ENCODE results near the gene OGDH. TPM values are rescaled to one million over a fixed set of nuclear protein-coding genes. Genes with fewer than 3 reads are reported as not detected.

Gene OGDH
- total and polyA plus RNA-seq, 2 of the 13 experiments (the other 11 are each of a cell fraction or from before 2014, with no cell fraction given) = 17.4 to 25.4 TPM

- TF ChIP-seq NCOR1 (IDR thresholded peaks at IDR 0.05; ENCODE audit: borderline replicate concordance, low read length) (peak; percentile 78; the same call in 1 of the 2 replicates), SMYD3 (CRISPR knock-in tag; IDR thresholded peaks at IDR 0.05) (no peak), JUN (CRISPR knock-in tag; IDR thresholded peaks at IDR 0.05) (no peak), SIN3A (IDR thresholded peaks at IDR 0.05; ENCODE audit: borderline replicate concordance, low read depth, low read length) (no peak), TARDBP (CRISPR knock-in tag; IDR thresholded peaks at IDR 0.05) (no peak; the same call in 1 of the 2 replicates), HCFC1 (IDR thresholded peaks at IDR 0.05; ENCODE audit: low read depth, low read length) (no peak), KAT8 (CRISPR knock-in tag; IDR thresholded peaks at IDR 0.05) (peak; percentile 24; the same call in 1 of the 2 replicates), MED1 (CRISPR knock-in tag; IDR thresholded peaks at IDR 0.05) (no peak), ZKSCAN8 (CRISPR knock-in tag; IDR thresholded peaks at IDR 0.05; ENCODE audit: borderline replicate concordance) (no peak), PRPF4 (IDR thresholded peaks at IDR 0.05; ENCODE audit: low read depth, low read length, poor library complexity, severe bottlenecking) (no peak), RXRA (CRISPR knock-in tag; IDR thresholded peaks at IDR 0.05) (peak; percentile 88), ZNF441 (CRISPR knock-in tag; IDR thresholded peaks at IDR 0.05; ENCODE audit: borderline replicate concordance) (no peak), GABPA (IDR thresholded peaks at IDR 0.05; ENCODE audit: low read depth, low read length) (no peak), GABPA (CRISPR knock-in tag; IDR thresholded peaks at IDR 0.05; ENCODE audit: low read depth) (no peak), PBX3 (CRISPR knock-in tag; IDR thresholded peaks at IDR 0.05; ENCODE audit: borderline replicate concordance) (no peak), HDAC1 (CRISPR knock-in tag; IDR thresholded peaks at IDR 0.05) (no peak), ZFY (CRISPR knock-in tag; IDR thresholded peaks at IDR 0.05) (peak; percentile 39; the same call in 1 of the 2 replicates), POGK (CRISPR knock-in tag; conservative IDR thresholded peaks at IDR 0.05) (no peak), ATM (IDR thresholded peaks at IDR 0.05; ENCODE audit: borderline replicate concordance) (no peak), SNAPC2 (CRISPR knock-in tag; IDR thresholded peaks at IDR 0.05) (no peak), ZNF75D (CRISPR knock-in tag; IDR thresholded peaks at IDR 0.05; ENCODE audit: borderline replicate concordance) (no peak)
- TF ChIP-seq, protein P1, sequence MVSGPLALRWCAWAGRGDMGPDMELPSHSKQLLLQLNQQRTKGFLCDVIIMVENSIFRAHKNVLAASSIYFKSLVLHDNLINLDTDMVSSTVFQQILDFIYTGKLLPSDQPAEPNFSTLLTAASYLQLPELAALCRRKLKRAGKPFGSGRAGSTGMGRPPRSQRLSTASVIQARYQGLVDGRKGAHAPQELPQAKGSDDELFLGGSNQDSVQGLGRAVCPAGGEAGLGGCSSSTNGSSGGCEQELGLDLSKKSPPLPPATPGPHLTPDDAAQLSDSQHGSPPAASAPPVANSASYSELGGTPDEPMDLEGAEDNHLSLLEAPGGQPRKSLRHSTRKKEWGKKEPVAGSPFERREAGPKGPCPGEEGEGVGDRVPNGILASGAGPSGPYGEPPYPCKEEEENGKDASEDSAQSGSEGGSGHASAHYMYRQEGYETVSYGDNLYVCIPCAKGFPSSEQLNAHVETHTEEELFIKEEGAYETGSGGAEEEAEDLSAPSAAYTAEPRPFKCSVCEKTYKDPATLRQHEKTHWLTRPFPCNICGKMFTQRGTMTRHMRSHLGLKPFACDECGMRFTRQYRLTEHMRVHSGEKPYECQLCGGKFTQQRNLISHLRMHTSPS (CRISPR knock-in tag; IDR thresholded peaks at IDR 0.05; ENCODE audit: low read depth) = no peak
- TF ChIP-seq, protein P2, sequence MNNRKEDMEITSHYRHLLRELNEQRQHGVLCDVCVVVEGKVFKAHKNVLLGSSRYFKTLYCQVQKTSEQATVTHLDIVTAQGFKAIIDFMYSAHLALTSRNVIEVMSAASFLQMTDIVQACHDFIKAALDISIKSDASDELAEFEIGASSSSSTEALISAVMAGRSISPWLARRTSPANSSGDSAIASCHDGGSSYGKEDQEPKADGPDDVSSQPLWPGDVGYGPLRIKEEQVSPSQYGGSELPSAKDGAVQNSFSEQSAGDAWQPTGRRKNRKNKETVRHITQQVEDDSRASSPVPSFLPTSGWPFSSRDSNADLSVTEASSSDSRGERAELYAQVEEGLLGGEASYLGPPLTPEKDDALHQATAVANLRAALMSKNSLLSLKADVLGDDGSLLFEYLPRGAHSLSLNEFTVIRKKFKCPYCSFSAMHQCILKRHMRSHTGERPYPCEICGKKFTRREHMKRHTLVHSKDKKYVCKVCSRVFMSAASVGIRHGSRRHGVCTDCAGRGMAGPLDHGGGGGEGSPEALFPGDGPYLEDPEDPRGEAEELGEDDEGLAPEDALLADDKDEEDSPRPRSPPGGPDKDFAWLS (CRISPR knock-in tag; IDR thresholded peaks at IDR 0.05; ENCODE audit: borderline replicate concordance) = no peak
- TF ChIP-seq, protein P3, sequence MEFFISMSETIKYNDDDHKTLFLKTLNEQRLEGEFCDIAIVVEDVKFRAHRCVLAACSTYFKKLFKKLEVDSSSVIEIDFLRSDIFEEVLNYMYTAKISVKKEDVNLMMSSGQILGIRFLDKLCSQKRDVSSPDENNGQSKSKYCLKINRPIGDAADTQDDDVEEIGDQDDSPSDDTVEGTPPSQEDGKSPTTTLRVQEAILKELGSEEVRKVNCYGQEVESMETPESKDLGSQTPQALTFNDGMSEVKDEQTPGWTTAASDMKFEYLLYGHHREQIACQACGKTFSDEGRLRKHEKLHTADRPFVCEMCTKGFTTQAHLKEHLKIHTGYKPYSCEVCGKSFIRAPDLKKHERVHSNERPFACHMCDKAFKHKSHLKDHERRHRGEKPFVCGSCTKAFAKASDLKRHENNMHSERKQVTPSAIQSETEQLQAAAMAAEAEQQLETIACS (CRISPR knock-in tag; IDR thresholded peaks at IDR 0.05) = no peak
These were observed 33.4 kb downstream of the OGDH start (continued) for GRCh38 chr7:44639671-44640321.
